ENCODE data around the gene STAB1.

STAB1 gene

DNA sequence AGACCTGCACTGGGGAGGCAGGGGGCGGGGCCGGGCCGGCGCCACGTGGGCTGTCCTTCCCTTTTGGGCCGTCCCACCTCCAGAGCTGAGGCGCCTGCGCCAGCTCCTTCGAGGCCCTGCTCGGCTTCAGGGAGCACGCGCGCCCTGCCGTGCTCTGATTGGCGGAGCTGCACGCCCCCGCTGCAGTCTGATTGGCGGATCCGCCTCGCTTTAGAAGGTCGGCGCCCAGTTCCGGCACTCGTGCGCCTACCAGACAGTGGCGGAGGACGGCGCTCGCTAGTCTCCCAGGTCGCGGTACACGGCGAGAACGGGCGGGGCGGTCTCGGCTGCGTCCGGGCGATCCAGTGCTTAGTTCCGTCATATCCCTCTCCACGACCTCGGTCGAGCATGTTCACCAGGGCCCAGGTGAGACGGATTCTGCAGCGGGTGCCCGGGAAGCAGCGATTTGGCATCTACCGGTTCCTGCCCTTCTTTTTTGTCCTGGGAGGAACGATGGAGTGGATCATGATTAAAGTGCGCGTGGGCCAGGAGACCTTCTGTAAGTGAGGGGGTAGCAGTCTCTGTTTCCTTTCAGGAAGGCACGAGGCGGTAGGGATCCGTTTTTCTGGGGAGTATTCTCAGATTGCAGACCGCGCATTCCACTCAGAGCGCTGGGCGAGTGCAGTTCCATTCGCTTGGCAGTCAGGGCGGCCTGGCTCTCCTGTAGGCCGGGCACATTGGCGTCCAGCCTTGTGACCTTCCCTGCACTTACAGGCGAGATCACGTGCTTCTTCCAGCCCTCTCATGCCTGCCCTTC is 41.4 kb downstream of the STAB1 start, which contains the start of gene UQCC5:
UQCC5 (plus strand) TSS at position 237 of the 796 bp plus-strand sequence; CDS start at position 388, 151 bp downstream.
- DNase-seq = peak; percentile 96

DNA sequence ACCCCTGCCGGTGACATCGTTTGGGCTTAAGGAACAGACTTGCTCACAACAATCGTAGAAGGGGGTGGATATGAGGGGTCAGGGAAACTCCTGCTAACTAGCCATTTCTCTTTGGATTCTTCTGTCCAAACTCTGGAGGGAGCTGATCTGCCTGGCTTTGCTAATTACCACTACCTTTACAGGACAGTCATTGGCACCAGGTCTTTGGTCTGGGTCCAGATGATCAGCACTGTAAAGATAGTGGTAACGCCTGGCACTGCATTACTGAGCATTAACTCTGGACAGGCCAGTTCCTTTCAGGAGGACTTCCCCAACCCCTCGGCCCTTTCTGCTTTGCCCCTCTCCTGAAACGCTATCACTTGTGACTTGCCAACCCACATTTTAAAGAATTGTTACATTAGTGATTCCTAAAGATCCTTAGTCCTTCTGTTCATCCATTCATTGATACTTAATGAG is 42.1 kb downstream of the STAB1 start:
- DNase-seq = no peak

- no peak for DNase-seq
These were observed 42.7 kb downstream of the STAB1 start for GRCh38 chr3:52537726-52538421.

- DNase-seq = no peak
These were observed 44.0 kb downstream of the STAB1 start for GRCh38 chr3:52539010-52539653.

- DNase-seq = no peak
These were observed 45.9 kb downstream of the STAB1 start for GRCh38 chr3:52541050-52541449.

DNA sequence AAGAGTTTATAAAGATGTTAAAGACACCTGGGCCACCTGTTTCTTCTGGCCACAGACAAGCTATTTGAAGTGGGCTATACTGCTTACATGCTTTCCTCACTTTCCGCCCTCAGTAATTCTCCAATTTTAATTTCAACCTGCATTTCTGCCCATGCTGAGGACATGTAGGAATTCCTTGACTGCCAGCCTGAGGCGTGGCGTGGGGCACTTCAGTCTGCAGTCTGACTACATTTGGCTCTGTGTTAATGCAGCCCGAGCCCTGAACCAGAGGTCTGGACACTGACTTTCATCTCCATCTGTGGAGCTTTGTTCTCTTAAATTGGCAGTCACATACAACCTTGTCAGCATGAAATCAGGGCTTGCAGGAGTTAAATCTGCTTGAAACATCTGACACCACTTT is 49.8 kb downstream of the STAB1 start:
- DNase-seq = no peak

- DNase-seq = no peak
These were observed 51.2 kb downstream of the STAB1 start for GRCh38 chr3:52546111-52546901.

DNA sequence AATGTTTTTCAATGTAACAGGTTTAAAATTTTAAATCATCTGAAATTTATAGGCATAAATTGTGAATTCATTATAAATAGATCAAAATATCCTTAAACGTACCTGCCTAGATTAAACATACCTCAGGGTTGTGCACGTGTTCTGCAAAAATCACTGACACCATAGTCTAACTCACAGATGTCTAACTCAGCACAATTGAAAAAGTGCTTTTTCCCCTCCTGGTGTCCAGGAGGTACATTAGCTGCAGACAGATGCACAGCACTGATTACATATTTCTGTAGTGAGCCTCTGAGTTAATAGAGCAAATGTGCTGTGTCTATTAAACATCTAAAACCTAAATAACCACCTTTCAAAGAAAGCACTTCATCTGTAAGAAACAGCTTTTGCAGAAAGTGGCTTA is 52.0 kb downstream of the STAB1 start:
- no peak for DNase-seq

DNA sequence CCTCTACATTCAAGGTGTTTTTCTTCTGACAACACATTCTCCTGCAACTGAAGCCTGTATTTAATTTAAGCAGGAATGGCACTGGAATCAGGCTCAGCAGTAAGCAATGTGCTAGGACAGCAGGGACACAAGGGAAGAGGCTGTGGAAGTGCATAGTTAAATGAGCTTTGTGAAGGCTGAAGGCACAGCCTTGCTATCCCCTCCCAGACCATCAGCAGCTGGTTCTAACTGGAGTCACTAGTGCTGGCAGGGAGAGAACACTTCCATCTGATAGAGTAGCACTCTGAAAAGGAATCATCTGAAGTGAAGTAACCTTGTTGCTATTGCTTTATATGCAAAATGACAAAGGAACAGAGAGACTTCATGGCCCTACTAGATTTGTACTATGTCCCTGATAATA is 56.0 kb downstream of the STAB1 start:
- DNase-seq = no peak

GRCh38 chr3:52552089-52552488 is 57.0 kb downstream of the STAB1 start:
- no peak for DNase-seq

DNA sequence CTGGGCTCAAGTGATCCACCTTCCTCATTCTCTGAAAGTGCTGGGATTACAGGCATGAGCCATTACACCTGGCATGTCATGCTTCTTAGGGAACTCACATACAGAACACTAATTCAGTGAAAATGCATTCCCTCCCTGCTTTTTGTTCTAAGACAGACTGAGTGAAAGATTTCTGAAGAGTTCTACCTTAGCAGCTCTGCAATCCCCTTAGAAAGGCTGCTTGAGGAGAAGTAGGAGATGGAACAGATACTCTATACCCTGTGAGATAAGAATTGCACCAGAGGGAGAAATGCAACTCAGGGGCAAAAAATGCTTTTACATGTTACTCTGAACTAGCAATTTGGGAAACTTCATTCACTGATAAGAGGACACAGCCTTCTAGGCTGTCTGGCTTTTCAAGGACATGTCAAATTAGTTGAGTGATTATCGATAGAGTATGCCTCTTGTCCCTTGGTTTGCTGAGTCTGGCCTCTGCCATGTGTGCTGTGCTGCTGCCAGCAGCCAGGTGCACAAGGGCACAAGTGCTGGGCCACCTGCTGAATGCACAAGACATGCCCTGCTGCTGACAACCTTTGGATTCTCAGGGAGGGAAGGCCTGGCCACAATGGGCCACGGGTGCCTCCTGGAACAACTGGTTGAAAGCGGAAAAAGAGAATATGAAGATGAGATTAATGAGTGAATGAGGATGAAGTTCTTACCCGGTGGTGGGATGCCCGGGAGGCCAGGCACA is 59.1 kb downstream of the STAB1 start:
- no peak for DNase-seq

DNA sequence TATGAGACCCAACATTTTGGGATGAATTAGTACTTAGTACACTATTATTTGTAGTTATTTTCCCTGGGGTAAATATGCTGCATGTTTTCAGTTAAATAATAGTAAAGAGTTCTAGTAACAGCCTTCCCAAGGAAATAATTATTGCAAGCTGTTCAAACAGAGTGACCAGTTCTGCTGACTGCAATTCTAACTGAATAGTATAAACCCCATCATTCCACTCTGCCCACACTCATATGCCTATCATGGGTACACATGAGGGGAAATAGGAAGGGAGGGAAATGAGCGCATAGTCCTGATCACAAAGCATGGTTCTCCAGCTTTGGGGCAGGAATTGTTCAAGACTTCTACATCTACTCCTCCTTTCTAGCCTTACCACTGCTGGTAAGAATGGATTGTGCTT is 59.9 kb downstream of the STAB1 start:
- no peak for DNase-seq

GRCh38 chr3:52557011-52557960 is 62.1 kb downstream of the STAB1 start:
- no peak for DNase-seq

GRCh38 chr3:52558436-52558835 is 63.3 kb downstream of the STAB1 start:
- DNase-seq = no peak

- no peak for DNase-seq
These were observed 66.0 kb downstream of the STAB1 start for GRCh38 chr3:52561028-52561747.

DNA sequence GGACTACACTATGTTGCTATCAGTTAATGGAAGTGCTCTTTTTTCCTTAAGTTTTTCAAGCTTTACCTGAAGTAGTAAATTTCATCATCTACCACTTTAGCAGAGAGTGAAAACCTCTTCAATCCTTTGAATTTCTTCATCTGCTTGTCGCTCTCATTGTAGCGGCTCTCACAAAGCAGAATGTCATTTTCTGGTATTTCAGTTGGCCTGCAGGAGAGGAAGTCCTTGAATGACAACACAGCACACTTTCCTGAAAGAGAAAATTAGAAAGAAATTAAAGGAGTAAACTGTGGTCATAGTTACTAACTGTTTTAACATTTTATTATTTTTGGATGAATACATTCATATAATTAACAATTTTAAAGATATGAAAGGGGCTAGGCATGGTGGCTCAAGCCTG is 68.8 kb downstream of the STAB1 start:
- DNase-seq = no peak

DNA sequence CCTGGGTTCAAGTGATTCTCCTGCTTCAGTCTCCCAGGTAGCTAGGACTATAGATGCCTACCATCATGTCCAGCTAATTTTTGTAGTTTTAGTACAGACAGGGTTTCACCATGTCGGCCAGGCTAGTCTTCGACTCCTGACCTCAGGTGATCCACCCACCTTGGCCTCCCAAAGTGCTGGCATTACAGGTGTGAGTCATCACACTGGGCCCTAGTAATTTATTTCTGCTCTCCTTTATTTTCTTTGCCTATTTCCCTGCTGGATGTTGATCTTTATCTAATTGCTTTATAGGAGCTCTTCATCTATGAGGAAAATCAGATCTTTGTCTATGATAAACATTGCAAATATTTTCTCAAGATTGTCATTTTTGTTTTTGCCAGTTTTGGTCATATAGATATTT is 72.9 kb downstream of the STAB1 start:
- no peak for DNase-seq

DNA sequence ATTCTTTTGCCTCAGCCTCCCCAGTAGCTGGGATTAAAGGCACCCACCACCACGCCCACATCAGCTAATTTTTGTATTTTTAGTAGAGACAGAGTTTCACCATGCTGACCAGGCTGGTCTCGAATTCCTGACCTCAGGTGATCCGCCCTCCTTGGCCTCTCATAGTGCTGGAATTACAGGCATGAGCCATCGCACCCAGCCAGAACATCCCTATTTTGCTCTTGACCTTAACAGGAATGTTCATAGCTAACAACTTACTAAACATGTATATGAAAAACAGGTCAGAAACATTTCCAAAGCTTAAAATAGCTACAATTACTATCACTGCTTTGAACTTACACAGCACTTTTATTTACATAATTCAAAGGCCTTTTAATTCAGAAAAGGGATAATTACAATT is 74.9 kb downstream of the STAB1 start:
- DNase-seq = no peak

GRCh38 chr3:52572221-52572620 is 77.1 kb downstream of the STAB1 start:
- no peak for DNase-seq

Data from activated CD4-positive, alpha-beta T cell treated with anti-CD3 and anti-CD28 coated beads, Interleukin-2, amount 50 U/mL, for 1 hour (primary cell).